ENCODE measurements around the gene MAG. TPM values are rescaled to one million over a fixed set of nuclear protein-coding genes. Genes with fewer than 3 reads are reported as not detected.

The MAG gene
- total and polyA plus RNA-seq, 2 of the 8 experiments (the other 6 are each of a cell fraction or from before 2014, with no cell fraction given) = 0.20 to 1.3 TPM

- DNase-seq (ENCODE audit: low read depth in 1 of 2, low spot score in 2 of 2) (no peak), FAIRE-seq (no peak)
- no peaks in the 10 kb centered on the region for H3K27me3 ChIP-seq (replicated peaks in 1 of 4; ENCODE audit: control insufficient read depth in 3 of 4, extremely low read depth in 1 of 4, insufficient read depth in 3 of 4, low read length in 3 of 4)
- H3K79me2 ChIP-seq (ENCODE audit: control insufficient read depth in 1 of 2, insufficient read depth in 2 of 2, low read length in 2 of 2) = peaks cover 0 to 14% of the 10 kb centered on the region in 2 experiments; a peak in 2 of 4 replicates
- H3K4me2 ChIP-seq (ENCODE audit: insufficient read depth in 1 of 2, low read depth in 2 of 2, low read length in 2 of 2) = no peak overlapping the region
- H3K23ac ChIP-seq (ENCODE audit: insufficient read length) = no peak overlapping the region
- H3K9me3 ChIP-seq (ENCODE audit: insufficient read depth in 2 of 2, low read depth in 1 of 2, low read length in 1 of 2) = peaks cover 0 to 2% of the 10 kb centered on the region in 2 experiments; a peak in 1 of 4 replicates
- WGBS, 2 experiments (ENCODE audit: extremely low coverage in 1 of 2, insufficient coverage in 1 of 2, insufficient read length in 1 of 2, insufficient replicate concordance in 2 of 2, low coverage in 1 of 2, low lambda C conversion rate in 2 of 2, missing lambda C conversion rate in 1 of 2) = 89% methylated on average over 10 of the region's 10 CpGs; no CpG with 5 or more reads in 1 of the 2 experiments
- H2BK120ac ChIP-seq (replicated peaks; ENCODE audit: low read depth, low read length) = no peak overlapping the region
- no peak overlapping the region for H3K27ac ChIP-seq (ENCODE audit: low read depth, low read length)
- H4K91ac ChIP-seq (replicated peaks; ENCODE audit: insufficient read length, low read length) = no peak overlapping the region
- peaks cover 16 to 37% of the 10 kb centered on the region in 2 experiments for H4K20me1 ChIP-seq (replicated peaks in 1 of 2; ENCODE audit: control insufficient read depth in 1 of 2, insufficient read depth in 2 of 2, low read length in 2 of 2)
- peaks cover 20 to 47% (median 36%) of the 10 kb centered on the region in 4 experiments for H3K36me3 ChIP-seq (ENCODE audit: control insufficient read depth in 2 of 4, insufficient read depth in 4 of 4, low read length in 3 of 4)
- peaks cover 17% of the 10 kb centered on the region for H3K79me1 ChIP-seq (ENCODE audit: low read depth, low read length)
- no peak overlapping the region for H3K14ac ChIP-seq (ENCODE audit: insufficient read length)
- no peak overlapping the region for H2BK15ac ChIP-seq (ENCODE audit: low read length)
- no peak overlapping the region for H2AFZ ChIP-seq (ENCODE audit: low read length)
- CTCF ChIA-PET (ENCODE audit: partially characterized antibody) = interaction anchor here (1.0 to 1.6 kb wide), 5 partner anchors 14 to 236 kb away, joined by 3 to 5 read pairs (median 4); no protein-coding TSS in a partner anchor
- no peak overlapping the region for H4K8ac ChIP-seq (ENCODE audit: extremely low read depth, insufficient read depth, low read length)
- no peak overlapping the region for H3K4me3 ChIP-seq (ENCODE audit: extremely low read depth in 1 of 4, insufficient read depth in 2 of 4, low read depth in 3 of 4, low read length in 4 of 4)
- H3K23me2 ChIP-seq (ENCODE audit: low read depth, low read length) = no peaks in the 10 kb centered on the region
- POLR2A ChIA-PET (ENCODE audit: partially characterized antibody) = interaction anchor here (0.7 to 10.5 kb wide), 9 partner anchors 7 to 254 kb away, joined by 3 to 146 read pairs (median 3); partner anchors contain the start of gene LSR
- no peak overlapping the region for H3K56ac ChIP-seq (replicated peaks; ENCODE audit: insufficient read length, low read depth, low read length)
- H2BK5ac ChIP-seq (ENCODE audit: low read depth, low read length) = no peak overlapping the region
- no peak overlapping the region for H2AK5ac ChIP-seq (ENCODE audit: low read depth, low read length)
- H3K9ac ChIP-seq (replicated peaks in 1 of 4; ENCODE audit: extremely low read depth in 1 of 4, low read depth in 3 of 4, low read length in 3 of 4) = no peak overlapping the region
- no peak overlapping the region for H2BK20ac ChIP-seq (ENCODE audit: low read length)
- H4K5ac ChIP-seq (ENCODE audit: insufficient read length, low read depth, low read length) = no peak overlapping the region
- H3K4me1 ChIP-seq (replicated peaks in 1 of 4; ENCODE audit: control insufficient read depth in 3 of 4, insufficient read depth in 4 of 4, low read length in 3 of 4) = no peaks in the 10 kb centered on the region
- H3K18ac ChIP-seq (ENCODE audit: extremely low read depth, low read length) = no peak overlapping the region
- H2BK12ac ChIP-seq (ENCODE audit: low read depth, low read length) = no peak overlapping the region
- no peak overlapping the region for H3K4ac ChIP-seq (replicated peaks; ENCODE audit: insufficient read length, low read depth, low read length)
- TF ChIP-seq E2F6 (IDR thresholded peaks at IDR 0.05) (no peak), NRF1 (IDR thresholded peaks at IDR 0.05; ENCODE audit: low read depth, low read length) (no peak), ATF2 (IDR thresholded peaks at IDR 0.05; ENCODE audit: low read length) (no peak), RBBP5 (IDR thresholded peaks at IDR 0.05; ENCODE audit: borderline replicate concordance, low read depth, low read length) (no peak), EZH2 (IDR thresholded peaks at IDR 0.05; ENCODE audit: low read depth, low read length, severe bottlenecking) (no peak), SP2 (IDR thresholded peaks at IDR 0.05; ENCODE audit: low read length) (no peak), HDAC2 (IDR thresholded peaks at IDR 0.05; ENCODE audit: borderline replicate concordance in 1 of 2, low read depth in 2 of 2, low read length in 2 of 2) (no peak), CBX8 (IDR thresholded peaks at IDR 0.05; ENCODE audit: borderline replicate concordance, low read depth, low read length) (no peak), ZNF274 (IDR thresholded peaks at IDR 0.05; ENCODE audit: borderline replicate concordance, extremely low read depth, low read length) (no peak), KDM1A (IDR thresholded peaks at IDR 0.05; ENCODE audit: borderline replicate concordance, low read length) (no peak)
These were observed 31.2 kb upstream of the MAG start for GRCh38 chr19:35260694-35261304.

Measured in H1 (cell line).